Stimulated activated naive CD8-positive, alpha-beta T cell treated with anti-CD3 and anti-CD28 coated beads, Interleukin-15, Interleukin-2, amounts not matched to agents 100 U/mL and 50 U/mL, for 24 hours (primary cell): ENCODE measurements around the gene RNF44.
A peak's percentile ranks its signal among the peaks of the same experiment; 100 is the strongest.

Source experiments
- ATAC-seq: fragments of 150-1000 bp; cut with Tn5 transposase; one replicate; pipeline ENCODE4 v1.10.0; 2021
- DNase-seq: peaks from one replicate; pipeline ENCODE4 v3.0.0; 2021

The RNF44 gene

GRCh38 chr5:176536902-176537553, at the start of gene RNF44:
TSS of gene RNF44 (minus strand) at chr5:176537402. CDS start at chr5:176532472, 4,930 bp downstream.
- DNase-seq: peak; percentile 99
- ATAC-seq: peak; percentile 61

- ATAC-seq (no peak), DNase-seq (no peak)
Measured at GRCh38 chr5:176583076-176583475, 45.9 kb upstream of the RNF44 start.

GRCh38 chr5:176581361-176581760, 44.2 kb upstream of the RNF44 start:
- DNase-seq (no peak), ATAC-seq (no peak)

DNA sequence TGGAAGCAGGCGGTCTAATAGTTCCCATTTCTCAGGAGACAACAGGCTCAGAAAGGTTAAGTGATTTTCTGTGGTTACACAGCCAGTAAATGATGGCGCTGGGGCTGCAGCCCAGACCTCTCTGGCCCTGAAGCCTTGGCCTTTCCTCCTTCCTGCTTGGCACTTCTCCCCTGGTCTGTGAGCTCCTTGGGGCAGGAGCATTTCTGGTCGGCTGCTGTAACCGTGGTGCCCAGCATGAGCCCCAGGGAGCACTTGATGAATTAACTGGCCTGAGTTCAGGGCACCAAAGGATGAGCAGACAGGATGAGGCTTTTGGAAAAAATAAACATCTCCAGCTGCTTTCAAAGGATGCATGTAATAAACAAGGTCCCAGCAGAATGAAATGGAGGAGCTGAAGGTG, 42.1 kb upstream of the RNF44 start:
- ATAC-seq: no peak
- no peak for DNase-seq

DNA sequence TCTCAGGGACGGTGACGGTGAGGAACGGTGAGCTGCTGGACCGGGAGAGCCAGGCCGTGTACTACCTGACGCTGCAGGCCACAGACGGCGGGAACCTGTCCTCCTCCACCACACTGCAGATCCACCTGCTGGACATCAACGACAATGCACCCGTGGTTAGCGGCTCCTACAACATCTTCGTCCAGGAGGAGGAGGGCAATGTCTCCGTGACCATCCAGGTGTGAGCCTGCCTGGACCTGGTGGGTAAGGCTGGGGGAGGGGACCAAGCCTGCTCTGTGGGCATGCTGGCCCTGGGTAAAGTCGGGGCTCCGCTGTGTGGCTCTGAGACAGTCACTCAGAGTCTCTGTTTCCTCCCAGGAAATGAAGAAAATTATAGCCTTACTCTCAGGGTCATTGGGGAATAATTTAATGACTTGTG, 41.2 kb upstream of the RNF44 start:
- DNase-seq (peak; percentile 38), ATAC-seq (no peak)

- DNase-seq: no peak
- no peak for ATAC-seq
Measured at GRCh38 chr5:176577312-176578176, 40.3 kb upstream of the RNF44 start.

DNA sequence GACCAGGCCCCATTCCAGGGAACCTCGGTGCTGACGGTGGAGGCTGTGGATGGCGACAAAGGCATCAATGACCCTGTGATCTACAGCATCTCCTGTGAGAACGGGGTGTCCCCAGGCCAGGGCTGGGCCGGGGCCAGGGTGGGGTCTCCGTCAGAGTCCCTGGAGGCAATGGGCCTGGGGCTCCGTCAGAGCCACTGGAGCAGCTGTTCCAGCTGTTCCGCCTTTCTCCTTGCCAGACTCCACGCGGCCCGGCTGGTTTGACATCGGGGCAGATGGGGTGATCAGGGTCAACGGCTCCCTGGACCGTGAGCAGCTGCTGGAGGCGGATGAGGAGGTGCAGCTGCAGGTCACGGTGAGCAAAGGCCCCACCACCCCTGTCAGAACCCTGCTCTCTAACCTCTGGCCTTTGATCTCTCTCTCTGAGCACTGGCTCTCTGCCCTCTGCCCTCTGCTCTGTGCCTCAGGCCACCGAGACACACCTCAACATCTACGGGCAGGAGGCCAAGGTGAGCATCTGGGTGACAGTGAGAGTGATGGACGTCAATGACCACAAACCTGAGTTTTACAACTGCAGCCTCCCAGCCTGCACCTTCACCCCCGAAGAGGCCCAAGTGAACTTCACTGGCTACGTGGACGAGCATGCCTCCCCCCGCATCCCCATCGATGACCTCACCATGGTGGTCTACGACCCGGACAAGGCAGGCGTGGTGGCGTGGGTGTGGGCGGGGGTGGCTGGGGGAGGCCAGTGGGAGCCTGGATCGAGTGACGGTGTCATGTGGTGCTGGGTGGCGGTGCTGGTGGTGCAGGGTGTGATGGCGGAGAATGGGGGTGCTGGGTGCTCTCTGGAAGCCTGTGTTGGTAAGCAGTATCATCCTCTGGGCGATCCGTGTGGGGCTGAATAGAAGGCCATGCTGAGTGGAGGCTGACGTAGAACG, 38.6 kb upstream of the RNF44 start:
- ATAC-seq (no peak), DNase-seq (no peak)

DNA sequence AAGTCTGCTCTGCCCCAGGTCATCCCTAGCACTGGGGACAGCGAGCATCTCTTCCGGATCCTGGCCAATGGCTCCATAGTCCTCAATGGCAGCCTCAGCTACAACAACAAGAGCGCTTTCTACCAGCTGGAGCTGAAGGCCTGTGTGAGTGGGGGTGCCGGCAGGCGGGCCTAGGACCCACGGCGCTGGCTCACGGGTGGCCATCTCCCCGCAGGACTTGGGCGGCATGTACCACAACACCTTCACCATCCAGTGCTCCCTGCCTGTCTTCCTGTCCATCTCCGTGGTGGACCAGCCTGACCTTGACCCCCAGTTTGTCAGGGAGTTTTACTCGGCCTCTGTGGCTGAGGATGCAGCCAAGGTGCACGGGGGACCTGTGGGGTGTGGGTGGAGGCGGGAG, 37.9 kb upstream of the RNF44 start:
- no peak for ATAC-seq

GRCh38 chr5:176574297-176574591, 37.0 kb upstream of the RNF44 start:
- DNase-seq: no peak

More for the DNA sequence above, 37.9 kb upstream of the RNF44 start:
- DNase-seq: no peak

GRCh38 chr5:176573564-176574296, 36.5 kb upstream of the RNF44 start:
- DNase-seq: peak; percentile 87
- ATAC-seq: peak; percentile 84

More at GRCh38 chr5:176574297-176574591, 37.0 kb upstream of the RNF44 start:
- no peak for ATAC-seq

DNA sequence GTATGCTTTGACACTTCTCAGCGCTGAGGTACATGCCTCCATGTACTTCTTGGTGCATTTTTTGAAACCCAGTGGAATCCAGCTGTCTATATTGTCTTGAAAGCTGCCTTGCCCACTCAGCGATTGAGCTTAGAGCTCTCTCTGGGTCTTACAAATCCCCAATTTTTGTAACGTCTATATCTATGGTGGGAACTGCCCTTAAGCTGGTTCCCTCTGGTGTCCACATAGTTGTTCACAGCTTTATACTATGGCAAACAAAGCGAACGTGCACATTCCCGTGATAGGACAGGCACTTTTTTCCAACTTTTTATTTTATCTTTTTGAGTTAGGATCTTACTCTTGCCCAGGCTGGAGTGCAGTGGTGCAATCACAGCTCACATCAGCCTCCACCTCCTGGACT, 32.8 kb upstream of the RNF44 start:
- no peak for ATAC-seq
- no peak for DNase-seq

- no peak for ATAC-seq
- DNase-seq: no peak
Measured at GRCh38 chr5:176568657-176569056, 31.5 kb upstream of the RNF44 start.

GRCh38 chr5:176565760-176566288, 28.6 kb upstream of the RNF44 start:
- ATAC-seq: no peak

GRCh38 chr5:176564002-176564401, 26.8 kb upstream of the RNF44 start:
- no peak for DNase-seq
- no peak for ATAC-seq

More at GRCh38 chr5:176565760-176566288, 28.6 kb upstream of the RNF44 start:
- DNase-seq: no peak

DNA sequence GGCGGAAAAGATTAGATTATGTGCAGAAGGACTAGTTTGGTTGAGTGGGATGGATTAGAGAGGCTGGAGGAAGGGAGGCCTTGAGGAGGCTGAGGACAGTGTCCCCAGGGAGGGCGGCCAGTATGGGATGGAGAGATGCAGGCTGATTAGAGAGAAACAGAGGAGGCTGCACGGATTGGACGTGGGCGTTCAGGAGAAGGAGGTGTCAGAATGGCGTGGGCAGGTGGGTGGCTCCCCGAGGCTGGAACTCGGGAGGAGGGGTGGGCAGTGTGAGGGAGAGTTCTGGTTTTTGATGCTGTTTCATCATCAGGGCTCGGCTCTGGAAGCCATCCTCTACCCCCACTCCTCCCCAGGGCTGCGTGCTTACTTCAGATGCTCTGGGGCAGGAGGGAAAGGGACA, 25.0 kb upstream of the RNF44 start:
- DNase-seq (no peak), ATAC-seq (no peak)

DNA sequence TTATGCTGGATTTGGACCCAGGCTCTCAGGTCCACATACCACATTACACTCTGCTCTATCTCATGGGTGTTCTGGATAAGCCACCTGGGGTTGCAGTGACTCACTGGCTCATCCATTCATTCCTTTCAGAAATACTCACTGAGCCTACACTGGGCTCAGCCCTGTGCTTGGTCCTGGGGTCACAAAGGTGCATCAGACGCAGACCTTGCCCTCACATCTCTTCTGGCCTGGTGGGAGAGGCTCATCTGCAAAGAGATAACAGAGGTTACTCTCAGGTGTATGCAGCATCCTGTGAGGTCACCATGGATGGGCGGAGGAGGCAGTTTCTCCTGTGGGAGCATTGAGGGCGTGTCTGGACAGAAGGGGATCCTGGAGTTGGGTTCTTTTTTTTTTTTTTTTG, 24.1 kb upstream of the RNF44 start:
- ATAC-seq: no peak
- no peak for DNase-seq

- DNase-seq (peak; percentile 55), ATAC-seq (peak; percentile 74)
Measured at GRCh38 chr5:176560364-176560763, 23.2 kb upstream of the RNF44 start.

DNA sequence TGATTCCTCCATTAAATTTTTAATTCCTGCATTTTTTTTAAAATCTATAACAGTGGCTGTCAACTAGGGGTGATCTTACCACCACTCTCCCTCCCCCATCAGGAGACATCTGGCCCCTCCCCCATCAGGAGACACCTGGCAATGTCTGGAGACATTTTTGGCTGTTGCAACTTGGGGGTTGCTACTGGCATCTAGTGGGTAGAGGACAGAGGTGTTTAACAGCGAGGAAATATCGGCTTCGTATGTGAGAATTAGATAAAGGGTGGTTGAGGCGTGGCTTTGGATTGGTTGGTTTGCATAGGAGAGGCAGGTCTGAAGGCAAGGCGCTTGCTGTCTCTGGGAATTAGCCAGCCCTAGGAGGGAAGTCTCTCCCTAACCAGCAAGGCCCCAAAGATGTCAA, 22.5 kb upstream of the RNF44 start:
- DNase-seq (no peak), ATAC-seq (peak; percentile 34)

DNA sequence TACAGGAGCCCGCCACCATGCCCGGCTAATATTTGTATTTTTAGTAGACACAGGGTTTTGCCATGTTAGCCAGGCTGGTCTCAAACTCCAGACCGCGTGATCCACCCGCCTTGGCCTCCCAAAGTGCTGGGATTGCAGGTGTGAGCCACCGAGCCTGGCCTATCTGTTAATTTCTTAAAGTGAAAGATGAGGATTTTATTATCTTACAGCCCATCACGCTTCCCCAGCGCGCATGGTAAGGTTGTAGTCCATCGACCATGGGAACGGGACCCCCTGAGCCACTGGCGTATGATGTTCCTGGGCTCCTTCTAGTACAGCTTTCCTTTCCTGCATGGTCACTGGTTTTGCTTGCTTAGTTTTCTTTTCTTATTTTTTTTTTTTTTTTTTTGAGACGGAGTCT, 20.6 kb upstream of the RNF44 start:
- ATAC-seq (no peak), DNase-seq (no peak)

- ATAC-seq: peak; percentile 30
- no peak for DNase-seq
Measured at GRCh38 chr5:176553260-176554085, 16.3 kb upstream of the RNF44 start.
